A549 treated with CpdA at 1 μM for 4 hours (cell line): ENCODE measurements around the gene CD2AP. TPM values are rescaled to one million over a fixed set of nuclear protein-coding genes. Genes with fewer than 3 reads are reported as not detected.

ENCODE experiments used
- total RNA-seq: library from RNA; stranded (reverse); fragments of 200-300 nt; extraction: Qiagen RNA extraction; gene quantifications from 5 replicates; pipeline ENCODE4 v1.2.3, GENCODE V29; 2022; ENCODE audit warnings: low read depth

CD2AP gene
- total RNA-seq: 14.0 to 20.6 TPM (median 15.7 TPM) in 5 replicates

GRCh38 chr6:47477497-47478232, at the start of gene CD2AP:
TSS of gene CD2AP (plus strand) at chr6:47477789. CDS start at chr6:47478245, 456 bp downstream.

Other genes with a start within 250 kb of the CD2AP start
- 25.5 to 30.0 TPM (median 28.1 TPM) in 5 replicates for gene TNFRSF21, start 167.9 kb upstream of the CD2AP start, total RNA-seq
- gene ADGRF4, start 220.8 kb downstream of the CD2AP start, total RNA-seq: 6.1 to 8.6 TPM (median 6.8 TPM) in 5 replicates